Measurements from ENCODE around the gene TIMM17A.

The TIMM17A gene

DNA sequence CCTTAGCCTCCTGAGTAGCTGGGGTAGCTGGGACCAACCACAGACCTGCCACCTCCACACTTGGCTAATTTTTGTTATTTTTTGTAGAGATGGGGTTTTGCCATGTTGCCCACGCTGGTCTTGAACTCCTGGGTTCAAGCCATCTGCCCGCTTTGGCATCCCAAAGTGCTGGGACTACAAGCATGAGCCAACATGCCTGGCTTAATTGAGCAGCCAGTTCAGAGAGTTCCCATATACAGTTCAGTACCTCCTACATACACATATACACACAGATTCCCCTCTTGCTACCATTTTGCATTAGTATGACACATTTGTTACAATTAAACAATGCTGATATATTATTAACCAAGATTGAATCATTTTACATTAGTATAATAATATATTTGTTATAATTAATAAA lies 30.1 kb downstream of the TIMM17A start:
- no peak for DNase-seq

DNA sequence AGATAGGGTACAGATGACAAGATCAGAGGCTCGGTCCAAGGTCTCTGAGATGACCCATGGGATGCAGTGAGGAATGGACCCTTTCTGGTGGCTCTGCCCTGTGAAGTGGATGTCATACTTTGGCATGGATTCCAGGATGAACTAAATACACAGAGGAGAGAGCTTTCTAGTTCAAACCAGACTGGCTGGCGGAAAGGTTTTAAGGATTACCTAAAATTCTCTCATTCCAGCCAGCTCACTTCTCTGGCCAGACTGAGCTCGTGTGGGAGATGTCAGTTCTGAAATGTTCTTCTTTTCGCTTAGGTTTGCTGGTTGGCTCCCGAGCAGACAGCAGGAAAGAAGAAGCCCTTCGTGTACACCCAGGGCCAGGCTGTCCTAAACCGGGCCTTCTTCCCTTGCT lies 33.3 kb downstream of the TIMM17A start:
- no peak for DNase-seq

DNA sequence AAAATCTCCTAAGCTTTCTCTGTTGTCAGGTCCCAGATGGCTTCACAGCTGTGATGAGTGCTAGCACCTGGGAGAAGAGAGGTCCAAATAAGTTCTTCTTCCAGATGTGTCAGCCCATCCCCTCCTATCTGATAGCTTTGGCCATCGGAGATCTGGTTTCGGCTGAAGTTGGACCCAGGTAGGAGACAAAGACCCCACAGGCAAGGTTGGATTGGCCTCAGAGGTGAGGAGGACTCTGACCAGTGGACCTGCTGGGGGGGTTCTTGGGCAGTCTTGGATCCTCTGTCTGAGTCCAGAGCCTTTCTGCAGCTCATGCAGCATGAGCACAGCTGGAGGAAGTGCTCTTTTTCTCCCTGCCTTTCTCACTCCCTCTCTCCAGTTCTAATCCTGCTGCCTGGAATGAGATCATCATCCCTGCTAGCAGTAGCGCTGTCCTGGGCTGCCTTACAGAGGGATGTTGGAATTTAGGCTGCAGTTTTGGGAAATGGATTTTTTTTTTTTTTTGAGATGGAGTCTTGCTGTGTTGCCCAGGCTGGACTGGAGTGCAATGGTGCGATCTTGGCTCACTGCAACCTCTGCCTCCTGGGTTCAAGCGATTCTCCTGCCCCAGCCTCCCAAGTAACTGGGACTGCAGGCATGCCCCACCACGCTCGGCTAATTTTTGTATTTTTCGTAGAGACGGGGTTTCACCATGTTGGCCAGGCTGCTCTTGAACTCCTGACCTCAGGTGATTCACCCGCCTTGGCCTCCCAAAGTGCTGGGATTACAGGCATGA lies 34.2 kb downstream of the TIMM17A start:
- no peak for DNase-seq

DNA sequence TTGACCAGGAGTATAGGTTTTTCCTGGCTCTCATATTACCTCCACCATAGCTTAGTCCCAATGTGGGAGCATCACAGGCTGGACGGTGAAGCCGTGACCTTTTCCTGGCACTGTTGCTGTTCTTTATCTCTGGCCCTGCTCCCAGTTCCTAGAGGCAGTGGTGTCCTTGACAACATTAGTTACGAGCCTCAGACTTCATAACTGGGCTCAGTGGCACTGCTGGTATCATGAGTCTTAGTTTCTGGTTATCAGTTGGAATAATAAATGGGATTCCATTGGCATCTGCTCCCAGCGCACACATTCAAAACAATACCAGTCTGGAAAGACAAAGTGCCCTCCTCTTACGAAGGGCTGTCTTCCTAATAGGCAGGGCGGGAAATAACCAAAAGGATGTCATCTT lies 35.1 kb downstream of the TIMM17A start:
- DNase-seq: no peak

DNA sequence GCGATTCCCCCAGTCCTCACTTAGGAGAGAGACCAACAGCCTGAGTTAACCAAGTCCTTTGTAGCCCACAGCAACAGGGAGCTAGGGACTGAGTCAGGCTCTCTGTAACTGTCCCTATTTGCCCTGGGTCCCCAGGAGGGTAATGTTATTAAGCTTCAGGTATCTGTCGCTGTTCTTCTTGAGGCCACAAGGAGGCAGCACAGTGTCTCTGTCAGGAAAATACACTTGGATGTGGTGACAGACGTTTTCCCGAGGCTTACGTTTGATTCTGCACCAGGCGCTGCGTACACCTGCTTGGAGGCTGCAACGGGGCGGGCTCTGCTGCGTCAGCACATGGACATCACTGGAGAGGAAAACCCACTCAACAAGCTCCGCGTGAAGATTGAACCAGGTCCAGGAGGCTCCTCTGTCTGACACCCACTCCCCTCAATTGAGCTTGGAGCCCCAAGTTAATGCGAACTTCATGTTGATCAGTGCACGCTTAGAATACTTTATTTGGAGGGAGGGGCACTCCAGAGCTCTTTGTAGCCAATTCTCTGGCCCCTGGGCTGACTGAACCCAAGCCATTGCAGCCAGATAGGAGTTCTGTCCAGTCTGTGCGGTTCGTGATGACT lies 44.4 kb downstream of the TIMM17A start:
- peak; percentile 12 for DNase-seq

DNA sequence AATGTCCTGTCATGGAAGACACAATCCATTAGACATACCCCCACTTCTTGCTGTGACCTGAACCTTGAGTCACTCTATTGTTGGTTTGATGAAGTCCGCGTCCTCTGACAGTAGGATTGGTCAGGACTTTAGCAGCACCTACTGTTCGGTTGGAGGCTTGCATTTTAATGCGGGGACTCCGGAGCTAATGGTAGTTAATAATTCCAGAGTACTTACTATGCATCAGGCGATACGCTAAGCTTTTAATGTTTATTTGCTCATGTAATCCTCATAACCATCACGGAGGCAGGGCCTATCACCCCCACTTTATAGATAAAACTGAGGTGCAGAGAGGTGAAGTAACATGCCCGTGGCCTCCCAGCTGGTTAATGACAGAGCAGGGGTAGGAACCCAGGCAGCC lies 47.2 kb downstream of the TIMM17A start:
- DNase-seq: no peak

DNA sequence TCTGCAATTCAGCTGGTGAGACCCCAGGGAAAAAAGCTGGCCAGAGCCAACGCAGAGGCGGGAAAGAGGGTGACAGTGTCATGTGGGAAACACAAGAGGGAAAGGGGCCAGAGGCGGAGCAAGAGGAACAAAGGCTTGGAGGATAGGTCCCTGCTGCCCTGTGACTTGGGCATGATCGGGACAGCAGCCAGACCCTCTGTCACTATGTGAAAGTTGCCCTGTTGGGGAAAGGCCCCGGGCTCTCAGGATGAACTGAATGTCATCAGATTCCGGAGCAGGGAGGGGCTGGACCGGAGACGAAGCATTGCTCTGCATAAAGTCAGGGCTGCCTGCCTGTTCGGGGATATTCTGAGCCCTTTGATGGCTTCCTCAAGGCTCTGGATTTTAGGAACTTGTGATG lies 49.4 kb downstream of the TIMM17A start:
- no peak for DNase-seq

DNA sequence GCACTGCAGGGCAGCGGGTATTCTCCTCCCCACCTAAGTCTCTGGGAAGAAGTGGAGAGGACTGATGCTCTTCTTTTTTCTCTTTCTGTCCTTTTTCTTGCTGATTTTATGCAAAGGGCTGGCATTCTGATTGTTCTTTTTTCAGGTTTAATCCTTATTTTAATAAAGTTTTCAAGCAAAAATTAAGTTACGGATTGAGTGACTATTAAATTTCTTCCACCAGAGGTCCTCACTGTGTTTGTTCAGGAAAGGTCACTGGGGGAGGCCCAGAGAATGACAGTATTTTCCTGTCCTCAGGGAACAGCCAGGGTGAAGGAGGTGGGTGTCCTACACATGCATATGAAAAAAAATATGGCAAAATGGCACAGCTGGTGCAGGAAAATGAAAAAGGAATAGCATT lies 50.7 kb downstream of the TIMM17A start:
- DNase-seq: no peak

DNA sequence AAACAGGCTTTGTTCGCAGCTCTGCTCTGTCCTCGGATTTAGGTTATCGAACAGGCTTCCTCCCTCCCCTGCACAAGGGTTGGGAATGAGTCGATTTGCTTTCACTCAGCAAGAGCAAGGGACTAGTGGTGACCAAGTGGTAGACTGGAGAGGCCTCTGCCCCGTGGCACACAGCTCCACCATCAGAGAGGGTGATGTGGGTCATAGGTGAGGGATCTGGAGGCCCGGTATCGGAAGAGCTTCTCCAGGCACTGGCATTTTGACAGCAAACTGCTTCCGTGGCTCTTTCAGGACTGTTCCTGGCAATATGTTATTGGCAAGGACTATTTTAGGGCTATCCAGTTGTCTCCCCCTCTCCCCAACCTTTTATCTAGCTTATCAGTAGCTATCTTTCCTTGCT lies 52.0 kb downstream of the TIMM17A start:
- no peak for DNase-seq

DNA sequence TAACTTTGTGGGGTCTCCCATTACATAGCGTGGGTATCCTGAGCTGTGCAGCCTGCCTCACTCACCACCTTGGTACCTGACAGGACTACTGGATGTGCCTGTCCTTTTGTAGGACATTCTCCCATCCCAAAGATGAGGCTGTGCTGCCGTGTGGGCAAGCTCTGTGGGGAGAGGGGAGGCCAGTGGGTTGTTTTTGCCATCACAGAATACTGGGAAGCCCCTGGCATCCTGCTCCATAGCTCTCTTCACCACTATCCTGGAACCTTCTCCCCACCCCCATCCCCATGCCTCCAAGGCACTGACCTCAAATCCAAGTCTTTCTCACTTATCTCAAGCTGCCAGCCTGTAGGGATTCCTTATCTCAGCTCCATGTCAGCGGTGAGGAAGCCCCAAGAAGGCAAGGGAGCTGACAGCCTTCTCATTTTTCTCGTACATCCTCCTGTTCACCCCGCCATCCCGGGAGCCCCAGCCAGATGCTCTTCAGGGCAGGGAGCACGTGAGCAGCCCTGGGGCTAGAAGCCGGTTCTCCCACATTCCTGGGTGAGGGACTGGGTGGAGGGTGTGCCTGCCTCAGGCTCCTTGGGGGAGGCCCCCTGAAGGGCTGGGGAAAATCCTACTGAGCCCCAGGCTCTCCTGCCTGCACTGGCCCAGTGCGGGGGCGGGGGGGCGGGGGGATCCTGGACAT lies 52.6 kb downstream of the TIMM17A start:
- no peak for DNase-seq

DNA sequence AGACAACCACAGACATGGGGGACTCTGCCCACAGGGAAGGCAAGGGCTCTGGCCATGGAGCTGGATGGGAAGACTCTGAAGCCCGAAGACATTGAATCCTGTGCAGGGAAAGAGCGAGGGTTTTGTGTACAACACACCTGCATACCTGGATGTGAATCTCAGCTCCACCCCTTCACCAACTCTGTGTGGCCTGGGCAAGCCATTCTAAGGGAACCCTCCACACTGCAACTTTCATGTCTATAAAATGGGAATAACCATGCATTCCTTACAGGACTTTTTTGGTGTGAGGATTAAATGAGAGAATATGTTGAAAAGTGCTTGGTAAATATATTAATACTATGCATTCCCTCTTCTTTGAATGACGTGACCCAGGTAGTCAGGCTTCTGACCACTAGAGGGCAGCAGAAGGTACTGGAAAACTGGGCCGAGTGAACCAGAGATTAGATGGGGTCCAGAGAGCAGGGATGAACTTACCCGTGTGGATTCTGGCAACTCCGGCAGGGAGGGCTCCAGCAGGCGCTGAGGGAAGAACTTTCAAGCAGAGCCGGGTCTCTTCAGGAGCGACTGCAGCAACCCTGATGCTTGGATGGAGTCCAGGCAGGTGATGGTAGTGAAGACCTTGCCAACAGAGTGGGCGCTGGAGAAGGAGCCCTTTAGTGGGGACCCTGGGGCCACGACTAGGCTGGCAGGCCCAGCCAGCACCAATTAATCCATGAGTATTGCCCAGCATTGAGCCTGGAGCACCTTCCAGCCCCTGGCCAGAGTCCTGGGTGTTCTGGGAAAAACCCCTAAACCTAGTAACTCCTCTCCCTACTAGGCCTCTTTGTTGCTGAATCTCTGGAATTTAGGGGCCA lies 54.2 kb downstream of the TIMM17A start:
- DNase-seq: peak; percentile 69

DNA sequence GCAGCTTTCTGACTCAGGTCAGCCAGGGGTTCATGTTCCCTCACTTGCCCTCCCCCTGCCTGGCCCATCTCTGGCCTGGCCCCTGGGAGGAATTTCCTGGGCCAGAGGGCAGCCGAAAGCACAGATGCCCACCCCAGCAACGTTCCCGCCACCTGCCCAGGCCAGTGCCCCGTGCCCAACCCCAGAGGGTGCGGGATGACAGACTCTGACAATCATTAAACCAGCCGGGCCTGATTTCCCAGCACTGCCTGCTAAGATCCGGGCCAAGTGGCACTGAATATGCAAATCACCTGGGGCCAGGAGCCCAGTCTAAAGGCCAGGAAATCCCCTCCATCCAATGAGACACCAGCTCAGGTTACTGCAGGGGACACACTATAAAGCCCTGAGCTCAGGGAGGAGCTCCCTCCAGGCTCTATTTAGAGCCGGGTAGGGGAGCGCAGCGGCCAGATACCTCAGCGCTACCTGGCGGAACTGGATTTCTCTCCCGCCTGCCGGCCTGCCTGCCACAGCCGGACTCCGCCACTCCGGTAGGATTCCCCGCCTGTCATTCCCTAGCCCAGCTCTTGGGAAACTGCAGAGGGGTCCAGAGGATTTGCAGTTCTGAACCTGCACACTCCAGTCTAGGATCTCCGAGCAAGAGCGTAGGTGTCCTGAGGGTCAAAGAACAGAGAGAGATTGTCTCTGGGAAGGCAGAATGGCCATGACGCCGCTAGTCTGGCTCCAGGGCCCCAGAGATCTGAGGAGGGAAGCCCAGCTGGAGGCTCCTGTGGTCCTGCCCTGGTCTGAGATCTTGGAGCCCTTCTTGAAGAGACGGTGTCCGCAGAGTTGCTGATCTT lies 55.1 kb downstream of the TIMM17A start, which contains the start of gene ELF3:
Gene ELF3, plus strand, starts transcription at position 408 of the 836 bp plus-strand sequence. CDS start 550 bp downstream, outside the sequence.
- DNase-seq: no peak

DNA sequence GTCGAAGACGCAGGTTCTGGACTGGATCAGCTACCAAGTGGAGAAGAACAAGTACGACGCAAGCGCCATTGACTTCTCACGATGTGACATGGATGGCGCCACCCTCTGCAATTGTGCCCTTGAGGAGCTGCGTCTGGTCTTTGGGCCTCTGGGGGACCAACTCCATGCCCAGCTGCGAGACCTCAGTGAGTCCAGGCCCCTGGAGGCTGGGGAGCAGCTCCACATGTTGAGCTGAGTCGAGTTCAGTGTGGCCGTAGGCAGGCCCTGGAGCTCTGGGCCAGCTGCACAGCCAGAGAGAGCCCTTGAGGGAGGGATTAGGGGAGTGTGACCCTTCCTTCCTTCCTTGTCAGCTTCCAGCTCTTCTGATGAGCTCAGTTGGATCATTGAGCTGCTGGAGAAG lies 56.7 kb downstream of the TIMM17A start:
- no peak for DNase-seq

DNA sequence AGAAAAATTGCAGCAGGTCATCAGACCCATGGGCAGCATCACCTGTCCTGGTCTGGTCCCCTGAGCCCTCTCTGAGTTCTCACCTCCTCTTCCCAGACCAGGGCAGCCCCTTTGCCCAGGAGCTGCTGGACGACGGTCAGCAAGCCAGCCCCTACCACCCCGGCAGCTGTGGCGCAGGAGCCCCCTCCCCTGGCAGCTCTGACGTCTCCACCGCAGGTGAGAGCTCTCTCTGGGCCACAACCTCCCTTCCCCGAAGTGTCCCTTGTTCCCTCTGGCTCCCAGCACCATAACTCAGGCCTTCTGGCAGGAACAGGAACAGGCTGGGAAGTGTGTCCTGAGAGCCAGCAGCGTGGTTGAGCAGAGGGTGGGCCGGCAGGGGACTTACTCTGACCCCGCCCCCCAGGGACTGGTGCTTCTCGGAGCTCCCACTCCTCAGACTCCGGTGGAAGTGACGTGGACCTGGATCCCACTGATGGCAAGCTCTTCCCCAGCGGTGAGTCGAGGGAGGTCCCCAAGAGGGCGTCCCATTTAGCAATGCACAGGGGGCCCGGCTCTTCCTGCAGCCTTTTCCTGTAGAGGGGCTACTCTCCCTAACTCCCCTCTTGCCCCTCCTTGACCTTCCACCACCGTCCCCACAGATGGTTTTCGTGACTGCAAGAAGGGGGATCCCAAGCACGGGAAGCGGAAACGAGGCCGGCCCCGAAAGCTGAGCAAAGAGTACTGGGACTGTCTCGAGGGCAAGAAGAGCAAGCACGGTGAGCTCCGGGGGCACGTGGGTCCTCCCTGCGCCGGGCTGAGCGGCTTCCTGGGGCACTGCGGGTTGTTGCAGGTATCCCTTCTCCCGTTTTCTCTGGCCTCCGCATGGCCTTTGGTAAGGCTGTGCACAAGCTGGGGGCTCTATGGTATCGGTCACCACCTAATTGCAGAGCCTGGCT lies 57.5 kb downstream of the TIMM17A start:
- no peak for DNase-seq

DNA sequence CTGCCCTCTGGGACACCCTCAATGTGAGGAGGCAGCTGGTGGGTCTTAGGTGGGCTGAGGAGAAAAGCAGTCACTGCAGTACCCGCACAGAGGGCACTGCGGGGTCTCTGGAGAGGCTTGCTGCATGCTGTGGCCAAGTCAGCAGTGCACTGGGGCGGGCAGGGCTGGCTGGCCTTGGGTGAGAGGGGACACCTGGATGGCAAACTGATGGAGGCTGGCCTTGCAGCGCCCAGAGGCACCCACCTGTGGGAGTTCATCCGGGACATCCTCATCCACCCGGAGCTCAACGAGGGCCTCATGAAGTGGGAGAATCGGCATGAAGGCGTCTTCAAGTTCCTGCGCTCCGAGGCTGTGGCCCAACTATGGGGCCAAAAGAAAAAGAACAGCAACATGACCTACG lies 58.3 kb downstream of the TIMM17A start:
- no peak for DNase-seq

DNA sequence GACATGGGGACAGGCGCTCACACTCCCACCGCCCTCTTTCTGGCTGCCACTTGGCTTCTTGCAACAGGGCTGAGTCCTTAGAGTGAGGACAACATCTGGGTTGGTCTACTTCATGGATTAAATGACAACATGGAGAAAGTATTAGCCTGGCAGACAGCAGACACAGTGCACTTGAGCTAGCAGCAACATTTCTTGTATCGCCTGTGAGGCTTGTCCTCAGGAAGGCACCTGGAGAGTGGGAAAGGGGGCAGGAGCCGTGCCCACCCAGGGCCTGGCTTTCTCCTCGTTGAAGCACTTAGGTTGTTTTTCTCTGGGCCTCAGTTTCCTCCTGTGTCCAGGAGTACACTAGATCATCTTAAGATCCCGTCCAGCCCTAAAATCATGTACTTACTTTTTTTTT lies 58.8 kb downstream of the TIMM17A start:
- no peak for DNase-seq

DNA sequence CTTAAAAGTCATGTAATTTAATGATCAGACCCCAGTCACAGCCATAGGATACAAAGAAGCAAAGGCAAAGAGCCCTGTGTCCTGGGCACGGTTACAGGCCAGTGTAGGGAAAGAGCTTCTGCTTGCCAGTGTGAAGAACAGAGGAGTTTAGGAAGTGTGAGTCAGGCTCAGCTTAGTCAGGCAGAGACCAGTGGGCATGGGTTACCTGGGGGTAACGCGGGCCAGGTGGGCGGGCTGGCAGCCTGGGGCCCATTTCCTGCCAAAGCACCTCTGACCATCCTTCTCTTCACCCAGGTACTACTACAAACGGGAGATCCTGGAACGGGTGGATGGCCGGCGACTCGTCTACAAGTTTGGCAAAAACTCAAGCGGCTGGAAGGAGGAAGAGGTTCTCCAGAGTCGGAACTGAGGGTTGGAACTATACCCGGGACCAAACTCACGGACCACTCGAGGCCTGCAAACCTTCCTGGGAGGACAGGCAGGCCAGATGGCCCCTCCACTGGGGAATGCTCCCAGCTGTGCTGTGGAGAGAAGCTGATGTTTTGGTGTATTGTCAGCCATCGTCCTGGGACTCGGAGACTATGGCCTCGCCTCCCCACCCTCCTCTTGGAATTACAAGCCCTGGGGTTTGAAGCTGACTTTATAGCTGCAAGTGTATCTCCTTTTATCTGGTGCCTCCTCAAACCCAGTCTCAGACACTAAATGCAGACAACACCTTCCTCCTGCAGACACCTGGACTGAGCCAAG lies 59.8 kb downstream of the TIMM17A start:
- no peak for DNase-seq

DNA sequence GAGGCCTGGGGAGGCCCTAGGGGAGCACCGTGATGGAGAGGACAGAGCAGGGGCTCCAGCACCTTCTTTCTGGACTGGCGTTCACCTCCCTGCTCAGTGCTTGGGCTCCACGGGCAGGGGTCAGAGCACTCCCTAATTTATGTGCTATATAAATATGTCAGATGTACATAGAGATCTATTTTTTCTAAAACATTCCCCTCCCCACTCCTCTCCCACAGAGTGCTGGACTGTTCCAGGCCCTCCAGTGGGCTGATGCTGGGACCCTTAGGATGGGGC lies 60.3 kb downstream of the TIMM17A start:
- no peak for DNase-seq

DNA sequence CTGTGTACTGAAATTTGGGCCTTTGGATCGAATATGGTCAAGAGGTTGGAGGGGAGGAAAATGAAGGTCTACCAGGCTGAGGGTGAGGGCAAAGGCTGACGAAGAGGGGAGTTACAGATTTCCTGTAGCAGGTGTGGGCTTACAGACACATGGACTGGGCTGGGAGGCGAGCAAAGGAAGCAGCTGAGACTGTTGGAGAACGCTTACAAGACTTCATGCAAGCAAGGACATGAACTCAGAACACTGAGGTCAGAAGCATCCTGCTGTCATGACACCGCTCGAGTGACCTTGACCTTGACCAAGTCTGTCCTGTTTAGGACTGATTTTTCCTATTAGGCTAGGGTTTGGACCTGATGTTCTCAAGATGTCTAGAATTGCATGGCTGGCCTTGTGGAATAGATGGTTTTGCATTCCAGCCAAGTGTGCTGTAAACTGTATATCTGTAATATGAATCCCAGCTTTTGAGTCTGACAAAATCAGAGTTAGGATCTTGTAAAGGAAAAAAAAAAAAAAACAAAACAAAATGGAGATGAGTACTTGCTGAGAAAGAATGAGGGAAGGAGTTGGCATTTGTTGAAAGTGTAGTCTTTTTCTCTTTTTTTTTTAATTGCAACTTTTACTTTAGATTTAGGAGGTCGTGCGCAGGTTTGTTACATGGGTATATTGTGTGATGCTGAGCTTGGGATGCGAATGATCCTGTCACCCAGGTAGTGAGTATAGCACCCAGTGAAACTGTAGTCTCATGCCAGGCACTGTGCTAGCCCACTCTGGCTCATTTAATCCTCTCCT lies 60.9 kb downstream of the TIMM17A start:
- no peak for DNase-seq
